ENCODE data around the gene SLC25A21. TPM values are rescaled to one million over a fixed set of nuclear protein-coding genes. Genes with fewer than 3 reads are reported as not detected.

Gene SLC25A21
- total RNA-seq, 1 experiment from 2014 or later = 1.4 TPM

GRCh38 chr14:36791402-36791801 is 381.0 kb downstream of the SLC25A21 start:
- Mint-ChIP-seq H3K4me3 (ENCODE audit: unreplicated experiment) (no peak overlapping the region), H3K36me3 (ENCODE audit: insufficient read depth, unreplicated experiment) (no peaks in the 10 kb centered on the region), H3K9me3 (ENCODE audit: unreplicated experiment) (no peaks in the 10 kb centered on the region), H3K4me1 (ENCODE audit: insufficient read depth, unreplicated experiment) (no peaks in the 10 kb centered on the region), H3K27ac (ENCODE audit: low read depth, unreplicated experiment) (no peak overlapping the region), H3K27me3 (ENCODE audit: insufficient read depth, unreplicated experiment) (no peaks in the 10 kb centered on the region)
- TF ChIP-seq, protein P1, sequence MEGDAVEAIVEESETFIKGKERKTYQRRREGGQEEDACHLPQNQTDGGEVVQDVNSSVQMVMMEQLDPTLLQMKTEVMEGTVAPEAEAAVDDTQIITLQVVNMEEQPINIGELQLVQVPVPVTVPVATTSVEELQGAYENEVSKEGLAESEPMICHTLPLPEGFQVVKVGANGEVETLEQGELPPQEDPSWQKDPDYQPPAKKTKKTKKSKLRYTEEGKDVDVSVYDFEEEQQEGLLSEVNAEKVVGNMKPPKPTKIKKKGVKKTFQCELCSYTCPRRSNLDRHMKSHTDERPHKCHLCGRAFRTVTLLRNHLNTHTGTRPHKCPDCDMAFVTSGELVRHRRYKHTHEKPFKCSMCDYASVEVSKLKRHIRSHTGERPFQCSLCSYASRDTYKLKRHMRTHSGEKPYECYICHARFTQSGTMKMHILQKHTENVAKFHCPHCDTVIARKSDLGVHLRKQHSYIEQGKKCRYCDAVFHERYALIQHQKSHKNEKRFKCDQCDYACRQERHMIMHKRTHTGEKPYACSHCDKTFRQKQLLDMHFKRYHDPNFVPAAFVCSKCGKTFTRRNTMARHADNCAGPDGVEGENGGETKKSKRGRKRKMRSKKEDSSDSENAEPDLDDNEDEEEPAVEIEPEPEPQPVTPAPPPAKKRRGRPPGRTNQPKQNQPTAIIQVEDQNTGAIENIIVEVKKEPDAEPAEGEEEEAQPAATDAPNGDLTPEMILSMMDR (IDR thresholded peaks at IDR 0.05; ENCODE audit: unreplicated experiment) = no peak
- POLR2A ChIA-PET = no interaction called here
- no peak for DNase-seq (ENCODE audit: unreplicated experiment)
- BruUV-seq (replicated peaks) = no TSS peak
- intact Hi-C loops (cut with micrococcal nuclease) = no loop called here
- CTCF ChIA-PET = interaction anchor here (0.8 to 1.0 kb wide), 2 partner anchors 18 to 244 kb away, joined by 3 to 4 read pairs; no protein-coding TSS in a partner anchor

- H3K4me3 Mint-ChIP-seq (ENCODE audit: unreplicated experiment) = no peak overlapping the region
- BruUV-seq (replicated peaks) = no TSS peak
- H3K9me3 Mint-ChIP-seq (ENCODE audit: unreplicated experiment) = peaks cover 8% of the 10 kb centered on the region
- no peaks in the 10 kb centered on the region for H3K36me3 Mint-ChIP-seq (ENCODE audit: insufficient read depth, unreplicated experiment)
- H3K27me3 Mint-ChIP-seq (ENCODE audit: insufficient read depth, unreplicated experiment) = no peaks in the 10 kb centered on the region
- intact Hi-C loops (cut with micrococcal nuclease) = no loop called here
- CTCF ChIA-PET = interaction anchor here (0.9 to 1.4 kb wide), 3 partner anchors 37 to 138 kb away, joined by 3 to 5 read pairs (median 4); no protein-coding TSS in a partner anchor
- TF ChIP-seq, protein P1 (IDR thresholded peaks at IDR 0.05; ENCODE audit: unreplicated experiment) = no peak
- H3K27ac Mint-ChIP-seq (ENCODE audit: low read depth, unreplicated experiment) = no peak overlapping the region
- no peaks in the 10 kb centered on the region for H3K4me1 Mint-ChIP-seq (ENCODE audit: insufficient read depth, unreplicated experiment)
- DNase-seq (ENCODE audit: unreplicated experiment) = no peak
- POLR2A ChIA-PET = interaction anchor here (1.8 kb wide), 1 partner anchor 10 kb away, joined by 6 read pairs; no protein-coding TSS in a partner anchor
Measured at GRCh38 chr14:36785511-36785910, 386.9 kb downstream of the SLC25A21 start.

- no peaks in the 10 kb centered on the region for H3K4me1 Mint-ChIP-seq (ENCODE audit: insufficient read depth, unreplicated experiment)
- peaks cover 16% of the 10 kb centered on the region for H3K9me3 Mint-ChIP-seq (ENCODE audit: unreplicated experiment)
- CTCF ChIA-PET = interaction anchor here (0.6 kb wide), 2 partner anchors 54 to 318 kb away, joined by 3 read pairs; no protein-coding TSS in a partner anchor
- intact Hi-C loops (cut with micrococcal nuclease) = no loop called here
- H3K36me3 Mint-ChIP-seq (ENCODE audit: insufficient read depth, unreplicated experiment) = no peaks in the 10 kb centered on the region
- no TSS peak for BruUV-seq (replicated peaks)
- DNase-seq (ENCODE audit: unreplicated experiment) = no peak
- TF ChIP-seq, protein P1 (IDR thresholded peaks at IDR 0.05; ENCODE audit: unreplicated experiment) = no peak
- no peak overlapping the region for H3K4me3 Mint-ChIP-seq (ENCODE audit: unreplicated experiment)
- POLR2A ChIA-PET = no interaction called here
- H3K27me3 Mint-ChIP-seq (ENCODE audit: insufficient read depth, unreplicated experiment) = no peaks in the 10 kb centered on the region
- no peak overlapping the region for H3K27ac Mint-ChIP-seq (ENCODE audit: low read depth, unreplicated experiment)
Measured at GRCh38 chr14:36784541-36784940, 387.9 kb downstream of the SLC25A21 start.

- no TSS peak for BruUV-seq (replicated peaks)
- ChIA-PET POLR2A (no interaction called here), CTCF (interaction anchor here (0.5 kb wide), 1 partner anchor 14 kb away, joined by 3 read pairs; no protein-coding TSS in a partner anchor)
- Mint-ChIP-seq H3K27ac (ENCODE audit: low read depth, unreplicated experiment) (no peak overlapping the region), H3K9me3 (ENCODE audit: unreplicated experiment) (peaks cover 16% of the 10 kb centered on the region), H3K36me3 (ENCODE audit: insufficient read depth, unreplicated experiment) (no peaks in the 10 kb centered on the region), H3K27me3 (ENCODE audit: insufficient read depth, unreplicated experiment) (no peaks in the 10 kb centered on the region), H3K4me1 (ENCODE audit: insufficient read depth, unreplicated experiment) (no peaks in the 10 kb centered on the region), H3K4me3 (ENCODE audit: unreplicated experiment) (no peak overlapping the region)
- no peak for DNase-seq (ENCODE audit: unreplicated experiment)
- intact Hi-C loops (cut with micrococcal nuclease) = no loop called here
- TF ChIP-seq, protein P1 (IDR thresholded peaks at IDR 0.05; ENCODE audit: unreplicated experiment) = no peak
Measured at GRCh38 chr14:36781897-36782296, 390.5 kb downstream of the SLC25A21 start.

All from MCF 10A (cell line).